HepG2 (cell line): ENCODE data around the gene PLXNC1. TPM values are rescaled to one million over a fixed set of nuclear protein-coding genes. Genes with fewer than 3 reads are reported as not detected.
A peak's percentile ranks its signal among the peaks of the same experiment; 100 is the strongest.

ENCODE experiments used
- ARNTL ChIP-seq: sonication (generic); formaldehyde crosslinking; IDR thresholded peaks from 2 replicates; pipeline ENCODE4 v1.4.0; 2020; ENCODE audit warnings: mild to moderate bottlenecking, missing genetic modification reagents
- HMGXB4 ChIP-seq, 2 experiments: sonication (generic) in 1 of 2; formaldehyde crosslinking in 1 of 2; IDR thresholded peaks; 2 replicates each; pipeline versions ENCODE4 v1.4.0 to v1.6.1; 2018 to 2020; ENCODE audit warnings: missing genetic modification reagents in 2 of 2, borderline replicate concordance in 1 of 2, low read depth in 1 of 2, mild to moderate bottlenecking in 1 of 2, missing biosample characterization in 1 of 2
- HOXD1 ChIP-seq: sonication (generic); formaldehyde crosslinking; IDR thresholded peaks from 2 replicates; pipeline ENCODE4 v1.5.0; 2020; ENCODE audit warnings: missing genetic modification reagents
- KAT7 ChIP-seq: IDR thresholded peaks from 2 replicates; pipeline ENCODE4 v1.6.1; 2018; ENCODE audit warnings: borderline replicate concordance, missing compliant biosample characterization
- MEIS1 ChIP-seq: sonication (generic); formaldehyde crosslinking; IDR thresholded peaks from 2 replicates; pipeline ENCODE4 v1.9.0; 2021; ENCODE audit warnings: mild to moderate bottlenecking, missing genetic modification reagents, moderate library complexity, borderline replicate concordance
- PRDM10 ChIP-seq: sonication (generic); formaldehyde crosslinking; IDR thresholded peaks from 2 replicates; pipeline ENCODE4 v1.4.0; 2020; ENCODE audit warnings: low read depth, missing genetic modification reagents
- PRDM4 ChIP-seq: sonication (generic); formaldehyde crosslinking; IDR thresholded peaks from 2 replicates; pipeline ENCODE4 v1.9.0; 2021; ENCODE audit warnings: missing genetic modification reagents, borderline replicate concordance
- TEF ChIP-seq: sonication (generic); formaldehyde crosslinking; IDR thresholded peaks from 2 replicates; pipeline ENCODE4 v1.5.0; 2020; ENCODE audit warnings: missing genetic modification reagents
- TRIM22 ChIP-seq: fragments of 450-650 bp; IDR thresholded peaks from 2 replicates; pipeline ENCODE4 v1.6.1; 2017
- ZBTB26 ChIP-seq: IDR thresholded peaks from 2 replicates; pipeline ENCODE4 v1.6.1; 2016; ENCODE audit warnings: missing compliant biosample characterization, missing genetic modification reagents, borderline replicate concordance
- ZNF225 ChIP-seq: sonication (generic); formaldehyde crosslinking; IDR thresholded peaks from 2 replicates; pipeline ENCODE4 v1.4.0; 2020; ENCODE audit warnings: mild to moderate bottlenecking, missing genetic modification reagents
- ZNF574 ChIP-seq: sonication (generic); formaldehyde crosslinking; IDR thresholded peaks from 2 replicates; pipeline ENCODE4 v1.4.0; 2020; ENCODE audit warnings: missing genetic modification reagents
- polyA plus RNA-seq, 8 experiments: library from polyadenylated mRNA; depleted of rRNA in 3 of 8; stranded (reverse) in 7 of 8; unstranded in 1 of 8; fragments of >200 nt; fragmentation: Illumina TruSeq in 4 of 8; extraction: Trizol in 4 of 8; gene quantifications; 2 replicates each; pipeline versions ENCODE4 v1.2.1 to v1.2.3, GENCODE V29; 2011 to 2016; ENCODE audit warnings: low read depth in 4 of 8, missing spikeins in 1 of 8, mixed read lengths in 1 of 8; ENCODE audit not compliant: insufficient read depth in 1 of 8
- total RNA-seq, 5 experiments: library from RNA; depleted of rRNA; stranded (reverse); fragments of >200 nt; fragmentation: Illumina TruSeq; extraction: Trizol; gene quantifications; 2 replicates each; pipeline ENCODE4 v1.2.3, GENCODE V29; 2016; ENCODE audit warnings: low read depth in 1 of 5

Gene PLXNC1
- total and polyA plus RNA-seq, 2 of the 13 experiments (the other 11 are each of a cell fraction or from before 2014, with no cell fraction given): 6.6 to 11.2 TPM

GRCh38 chr12:94170690-94171594 lies 22.6 kb downstream of the PLXNC1 start (continued):
- TF ChIP-seq ZBTB26: no peak
- no peak for TF ChIP-seq TRIM22
- TF ChIP-seq HOXD1 (CRISPR knock-in tag): peak; percentile 99
- TF ChIP-seq MEIS1 (CRISPR knock-in tag): no peak
- TF ChIP-seq KAT7: no peak
- no peak for TF ChIP-seq PRDM4 (CRISPR knock-in tag)
- TF ChIP-seq TEF: no peak
- no peak for TF ChIP-seq ARNTL (CRISPR knock-in tag)
- TF ChIP-seq ZNF574 (CRISPR knock-in tag): no peak
- no peak for TF ChIP-seq PRDM10 (CRISPR knock-in tag)
- no peak for TF ChIP-seq HMGXB4 (CRISPR knock-in tag; IDR thresholded peaks at IDR 0.05; ENCODE audit: borderline replicate concordance in 1 of 2, low read depth in 1 of 2)
- no peak for TF ChIP-seq ZNF225 (CRISPR knock-in tag)
